Keratinocyte (primary cell): Measurements from ENCODE around the gene GALNT9.

ENCODE experiments used
- CTCF ChIP-seq, 3 experiments: IDR thresholded peaks in 1 of 3; conservative IDR thresholded peaks in 1 of 3; optimal IDR thresholded peaks in 1 of 3; 2 replicates in 2 of 3; 3 replicates in 1 of 3; pipeline versions ENCODE3 to v1.5.1; 2011; ENCODE audit warnings: low read length in 3 of 3, mild to moderate bottlenecking in 3 of 3, moderate library complexity in 2 of 3, control low read depth in 1 of 3, inconsistent platforms in 1 of 3; ENCODE audit not compliant: insufficient read depth in 2 of 3; ENCODE audit errors: extremely low read depth in 1 of 3
- EZH2 ChIP-seq: IDR thresholded peaks from one replicate; pipeline ENCODE4 v1.6.1; 2012; ENCODE audit warnings: inconsistent platforms, mild to moderate bottlenecking, low read length, moderate library complexity

GRCh38 chr12:132216354-132216987 lies 112.9 kb downstream of the GALNT9 start:
- TF ChIP-seq EZH2 = no peak
- no peak for TF ChIP-seq CTCF (optimal IDR thresholded peaks at IDR 0.05 in 1 of 3, IDR thresholded peaks at IDR 0.05 in 1 of 3, conservative IDR thresholded peaks at IDR 0.05 in 1 of 3; ENCODE audit: extremely low read depth in 1 of 3, insufficient read depth in 2 of 3, low read length in 3 of 3)
